K562 (cell line): Measurements from ENCODE around the gene POGZ. TPM values are rescaled to one million over a fixed set of nuclear protein-coding genes. Genes with fewer than 3 reads are reported as not detected.
A peak's percentile ranks its signal among the peaks of the same experiment; 100 is the strongest.

Source experiments
- BCOR ChIP-seq: fragments of 450-650 bp; IDR thresholded peaks from 2 replicates; pipeline ENCODE4 v1.6.1; 2016
- CAMTA2 ChIP-seq: fragments of 250-450 bp; sonication (Bioruptor Pico); conservative IDR thresholded peaks from 2 replicates; pipeline ENCODE4 v1.5.1; 2022
- CTBP1 ChIP-seq: fragments of 450-650 bp; IDR thresholded peaks from 2 replicates; pipeline ENCODE4 v1.6.1; 2016; ENCODE audit warnings: borderline replicate concordance
- HDAC6 ChIP-seq: IDR thresholded peaks from 2 replicates; pipeline ENCODE4 v1.6.1; 2012; ENCODE audit warnings: low read depth, mild to moderate bottlenecking, control low read depth, inconsistent platforms, low read length, moderate library complexity
- POLR2AphosphoS5 ChIP-seq: IDR thresholded peaks from 2 replicates; pipeline ENCODE4 v1.6.1; 2011; ENCODE audit warnings: mild to moderate bottlenecking, low read depth, low read length, moderate library complexity; ENCODE audit not compliant: control insufficient read depth, insufficient read depth
- POLR2G ChIP-seq: fragments of 200-400 bp; formaldehyde crosslinking; IDR thresholded peaks from 2 replicates; pipeline ENCODE4 v1.6.1; 2017; ENCODE audit warnings: low read depth, mild to moderate bottlenecking, antibody characterized with exemption, low read length, moderate library complexity
- RCOR1 ChIP-seq, 2 experiments: IDR thresholded peaks; 2 replicates each; pipeline ENCODE4 v1.6.1; 2012; ENCODE audit warnings: low read depth in 2 of 2, low read length in 2 of 2, borderline replicate concordance in 1 of 2, improper control_type of control experiment in 1 of 2
- SRSF9 ChIP-seq: fragments of 200-400 bp; formaldehyde crosslinking; IDR thresholded peaks from 2 replicates; pipeline ENCODE4 v1.6.1; 2017; ENCODE audit warnings: low read depth, low read length, borderline replicate concordance
- ZKSCAN3 ChIP-seq: fragments of 250-450 bp; sonication (Bioruptor Pico); IDR thresholded peaks from 2 replicates; pipeline ENCODE4 v1.4.0; 2020
- polyA plus RNA-seq, 8 experiments: library from polyadenylated mRNA; depleted of rRNA in 4 of 8; stranded (reverse) in 5 of 8; unstranded in 3 of 8; fragments of >200 nt; fragmentation: Nextera tagmentation in 2 of 8; fragmentation: Illumina TruSeq in 1 of 8; extraction: Ambion mirVana in 2 of 8; extraction: Trizol in 1 of 8; gene quantifications; 2 replicates each; pipeline versions ENCODE4 v1.2.1 to v1.2.3, GENCODE V29; 2011 to 2014; ENCODE audit warnings: inconsistent platforms in 1 of 8, missing spikeins in 1 of 8
- total RNA-seq, 7 experiments: library from RNA; depleted of rRNA in 6 of 7; stranded (reverse); fragments of >200 nt in 6 of 7; fragmentation: Illumina TruSeq in 2 of 7; extraction: Trizol in 2 of 7; gene quantifications; 2 replicates each; pipeline versions ENCODE4 v1.2.1 to v1.2.3, GENCODE V29; 2011 to 2021; ENCODE audit warnings: low replicate concordance in 1 of 7
- TF ChIP-seq, protein P1 (sequence below), 2 experiments: fragments of 450-650 bp; conservative IDR thresholded peaks; 2 replicates each; pipeline ENCODE4 v1.6.1; 2017; ENCODE audit warnings: mild to moderate bottlenecking in 2 of 2, moderate library complexity in 2 of 2
- TF ChIP-seq, protein P2 (sequence below): fragments of 250-450 bp; sonication (Bioruptor Pico); IDR thresholded peaks from 2 replicates; pipeline ENCODE4 v1.5.1; 2021; ENCODE audit warnings: mild to moderate bottlenecking
- TF ChIP-seq, protein P3 (sequence below): fragments of 200-600 bp; sonication (generic); IDR thresholded peaks from one replicate; pipeline ENCODE4 v1.6.1; 2012; ENCODE audit warnings: mild to moderate bottlenecking, low read depth, low read length, inconsistent platforms

POGZ gene
- total and polyA plus RNA-seq, 9 of the 15 experiments (the other 6 are each of a cell fraction or from before 2014, with no cell fraction given): 9.4 to 40.6 (median 21.6) TPM

DNA sequence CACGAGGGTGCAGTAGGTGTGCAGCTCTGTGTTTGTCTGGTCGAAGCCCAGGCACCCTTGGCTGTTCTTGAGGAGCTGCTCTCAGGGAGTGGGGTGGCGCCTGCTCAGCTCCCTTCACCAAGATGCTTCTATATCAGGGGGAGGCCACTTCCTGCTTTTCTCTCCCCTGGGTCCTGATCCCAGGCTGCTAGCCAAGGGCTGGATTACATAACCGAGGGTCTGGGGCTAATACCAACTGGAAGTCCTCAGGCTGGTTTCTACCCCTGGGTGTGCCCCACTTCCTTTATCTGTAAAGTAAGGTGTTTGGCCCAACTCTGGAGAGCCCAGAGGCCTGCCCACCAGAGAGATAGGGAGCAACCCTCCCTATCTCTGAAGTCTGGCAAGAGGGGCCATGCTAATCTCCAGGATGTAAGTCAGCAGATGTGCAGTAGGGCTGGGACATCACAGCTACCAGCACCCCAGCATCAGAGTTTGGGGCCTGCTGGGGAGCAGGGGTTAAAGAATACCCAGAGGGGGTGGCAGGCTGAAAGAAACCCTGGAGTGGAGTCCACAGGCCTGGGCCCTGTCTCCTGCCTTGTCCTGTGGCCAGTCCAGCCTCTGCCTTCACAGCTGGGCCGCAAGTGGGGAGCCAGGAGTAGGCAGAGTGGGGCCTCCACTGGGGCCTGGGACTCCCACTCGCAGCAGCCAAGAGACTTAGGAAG is 88.9 kb downstream of the POGZ start (continued):
- TF ChIP-seq, protein P1, sequence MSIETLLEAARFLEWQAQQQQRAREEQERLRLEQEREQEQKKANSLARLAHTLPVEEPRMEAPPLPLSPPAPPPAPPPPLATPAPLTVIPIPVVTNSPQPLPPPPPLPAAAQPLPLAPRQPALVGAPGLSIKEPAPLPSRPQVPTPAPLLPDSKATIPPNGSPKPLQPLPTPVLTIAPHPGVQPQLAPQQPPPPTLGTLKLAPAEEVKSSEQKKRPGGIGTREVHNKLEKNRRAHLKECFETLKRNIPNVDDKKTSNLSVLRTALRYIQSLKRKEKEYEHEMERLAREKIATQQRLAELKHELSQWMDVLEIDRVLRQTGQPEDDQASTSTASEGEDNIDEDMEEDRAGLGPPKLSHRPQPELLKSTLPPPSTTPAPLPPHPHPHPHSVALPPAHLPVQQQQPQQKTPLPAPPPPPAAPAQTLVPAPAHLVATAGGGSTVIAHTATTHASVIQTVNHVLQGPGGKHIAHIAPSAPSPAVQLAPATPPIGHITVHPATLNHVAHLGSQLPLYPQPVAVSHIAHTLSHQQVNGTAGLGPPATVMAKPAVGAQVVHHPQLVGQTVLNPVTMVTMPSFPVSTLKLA (conservative IDR thresholded peaks at IDR 0.05): 0 out of 4 replicates have a peak, but pooled peaks of 1 of the 2 experiments have one; percentile 15
- TF ChIP-seq, protein P2, sequence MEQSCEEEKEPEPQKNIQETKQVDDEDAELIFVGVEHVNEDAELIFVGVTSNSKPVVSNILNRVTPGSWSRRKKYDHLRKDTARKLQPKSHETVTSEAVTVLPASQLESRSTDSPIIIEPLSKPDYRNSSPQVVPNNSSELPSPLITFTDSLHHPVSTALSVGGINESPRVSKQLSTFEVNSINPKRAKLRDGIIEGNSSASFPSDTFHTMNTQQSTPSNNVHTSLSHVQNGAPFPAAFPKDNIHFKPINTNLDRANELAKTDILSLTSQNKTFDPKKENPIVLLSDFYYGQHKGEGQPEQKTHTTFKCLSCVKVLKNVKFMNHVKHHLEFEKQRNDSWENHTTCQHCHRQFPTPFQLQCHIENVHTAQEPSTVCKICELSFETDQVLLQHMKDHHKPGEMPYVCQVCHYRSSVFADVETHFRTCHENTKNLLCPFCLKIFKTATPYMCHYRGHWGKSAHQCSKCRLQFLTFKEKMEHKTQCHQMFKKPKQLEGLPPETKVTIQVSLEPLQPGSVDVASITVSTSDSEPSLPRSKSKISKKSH (CRISPR knock-in tag): no peak
- TF ChIP-seq POLR2AphosphoS5 (peak; percentile 36; the same call in 1 of the 2 replicates), CTBP1 (0 out of 2 replicates have a peak, but pooled peaks have one; percentile 51), BCOR (no peak), POLR2G (0 out of 2 replicates have a peak, but pooled peaks have one; percentile 21), RCOR1 (IDR thresholded peaks at IDR 0.05; ENCODE audit: borderline replicate concordance in 1 of 2, low read depth in 2 of 2, low read length in 2 of 2) (peak in 1 of 2 experiments; percentile 14; a peak in 1 of 4 replicates), ZKSCAN3 (CRISPR knock-in tag) (no peak), CAMTA2 (no peak), SRSF9 (no peak), HDAC6 (no peak)
- TF ChIP-seq, protein P3, sequence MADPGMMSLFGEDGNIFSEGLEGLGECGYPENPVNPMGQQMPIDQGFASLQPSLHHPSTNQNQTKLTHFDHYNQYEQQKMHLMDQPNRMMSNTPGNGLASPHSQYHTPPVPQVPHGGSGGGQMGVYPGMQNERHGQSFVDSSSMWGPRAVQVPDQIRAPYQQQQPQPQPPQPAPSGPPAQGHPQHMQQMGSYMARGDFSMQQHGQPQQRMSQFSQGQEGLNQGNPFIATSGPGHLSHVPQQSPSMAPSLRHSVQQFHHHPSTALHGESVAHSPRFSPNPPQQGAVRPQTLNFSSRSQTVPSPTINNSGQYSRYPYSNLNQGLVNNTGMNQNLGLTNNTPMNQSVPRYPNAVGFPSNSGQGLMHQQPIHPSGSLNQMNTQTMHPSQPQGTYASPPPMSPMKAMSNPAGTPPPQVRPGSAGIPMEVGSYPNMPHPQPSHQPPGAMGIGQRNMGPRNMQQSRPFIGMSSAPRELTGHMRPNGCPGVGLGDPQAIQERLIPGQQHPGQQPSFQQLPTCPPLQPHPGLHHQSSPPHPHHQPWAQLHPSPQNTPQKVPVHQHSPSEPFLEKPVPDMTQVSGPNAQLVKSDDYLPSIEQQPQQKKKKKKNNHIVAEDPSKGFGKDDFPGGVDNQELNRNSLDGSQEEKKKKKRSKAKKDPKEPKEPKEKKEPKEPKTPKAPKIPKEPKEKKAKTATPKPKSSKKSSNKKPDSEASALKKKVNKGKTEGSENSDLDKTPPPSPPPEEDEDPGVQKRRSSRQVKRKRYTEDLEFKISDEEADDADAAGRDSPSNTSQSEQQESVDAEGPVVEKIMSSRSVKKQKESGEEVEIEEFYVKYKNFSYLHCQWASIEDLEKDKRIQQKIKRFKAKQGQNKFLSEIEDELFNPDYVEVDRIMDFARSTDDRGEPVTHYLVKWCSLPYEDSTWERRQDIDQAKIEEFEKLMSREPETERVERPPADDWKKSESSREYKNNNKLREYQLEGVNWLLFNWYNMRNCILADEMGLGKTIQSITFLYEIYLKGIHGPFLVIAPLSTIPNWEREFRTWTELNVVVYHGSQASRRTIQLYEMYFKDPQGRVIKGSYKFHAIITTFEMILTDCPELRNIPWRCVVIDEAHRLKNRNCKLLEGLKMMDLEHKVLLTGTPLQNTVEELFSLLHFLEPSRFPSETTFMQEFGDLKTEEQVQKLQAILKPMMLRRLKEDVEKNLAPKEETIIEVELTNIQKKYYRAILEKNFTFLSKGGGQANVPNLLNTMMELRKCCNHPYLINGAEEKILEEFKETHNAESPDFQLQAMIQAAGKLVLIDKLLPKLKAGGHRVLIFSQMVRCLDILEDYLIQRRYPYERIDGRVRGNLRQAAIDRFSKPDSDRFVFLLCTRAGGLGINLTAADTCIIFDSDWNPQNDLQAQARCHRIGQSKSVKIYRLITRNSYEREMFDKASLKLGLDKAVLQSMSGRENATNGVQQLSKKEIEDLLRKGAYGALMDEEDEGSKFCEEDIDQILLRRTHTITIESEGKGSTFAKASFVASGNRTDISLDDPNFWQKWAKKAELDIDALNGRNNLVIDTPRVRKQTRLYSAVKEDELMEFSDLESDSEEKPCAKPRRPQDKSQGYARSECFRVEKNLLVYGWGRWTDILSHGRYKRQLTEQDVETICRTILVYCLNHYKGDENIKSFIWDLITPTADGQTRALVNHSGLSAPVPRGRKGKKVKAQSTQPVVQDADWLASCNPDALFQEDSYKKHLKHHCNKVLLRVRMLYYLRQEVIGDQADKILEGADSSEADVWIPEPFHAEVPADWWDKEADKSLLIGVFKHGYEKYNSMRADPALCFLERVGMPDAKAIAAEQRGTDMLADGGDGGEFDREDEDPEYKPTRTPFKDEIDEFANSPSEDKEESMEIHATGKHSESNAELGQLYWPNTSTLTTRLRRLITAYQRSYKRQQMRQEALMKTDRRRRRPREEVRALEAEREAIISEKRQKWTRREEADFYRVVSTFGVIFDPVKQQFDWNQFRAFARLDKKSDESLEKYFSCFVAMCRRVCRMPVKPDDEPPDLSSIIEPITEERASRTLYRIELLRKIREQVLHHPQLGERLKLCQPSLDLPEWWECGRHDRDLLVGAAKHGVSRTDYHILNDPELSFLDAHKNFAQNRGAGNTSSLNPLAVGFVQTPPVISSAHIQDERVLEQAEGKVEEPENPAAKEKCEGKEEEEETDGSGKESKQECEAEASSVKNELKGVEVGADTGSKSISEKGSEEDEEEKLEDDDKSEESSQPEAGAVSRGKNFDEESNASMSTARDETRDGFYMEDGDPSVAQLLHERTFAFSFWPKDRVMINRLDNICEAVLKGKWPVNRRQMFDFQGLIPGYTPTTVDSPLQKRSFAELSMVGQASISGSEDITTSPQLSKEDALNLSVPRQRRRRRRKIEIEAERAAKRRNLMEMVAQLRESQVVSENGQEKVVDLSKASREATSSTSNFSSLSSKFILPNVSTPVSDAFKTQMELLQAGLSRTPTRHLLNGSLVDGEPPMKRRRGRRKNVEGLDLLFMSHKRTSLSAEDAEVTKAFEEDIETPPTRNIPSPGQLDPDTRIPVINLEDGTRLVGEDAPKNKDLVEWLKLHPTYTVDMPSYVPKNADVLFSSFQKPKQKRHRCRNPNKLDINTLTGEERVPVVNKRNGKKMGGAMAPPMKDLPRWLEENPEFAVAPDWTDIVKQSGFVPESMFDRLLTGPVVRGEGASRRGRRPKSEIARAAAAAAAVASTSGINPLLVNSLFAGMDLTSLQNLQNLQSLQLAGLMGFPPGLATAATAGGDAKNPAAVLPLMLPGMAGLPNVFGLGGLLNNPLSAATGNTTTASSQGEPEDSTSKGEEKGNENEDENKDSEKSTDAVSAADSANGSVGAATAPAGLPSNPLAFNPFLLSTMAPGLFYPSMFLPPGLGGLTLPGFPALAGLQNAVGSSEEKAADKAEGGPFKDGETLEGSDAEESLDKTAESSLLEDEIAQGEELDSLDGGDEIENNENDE: no peak
